ENCODE data around the gene USP17L29.
"Not testable (repeated sequence)": the region's sequence is repeated elsewhere in the genome, so short reads cannot be mapped to it uniquely, and the experiment has no call there.

The USP17L29 gene, protein sequence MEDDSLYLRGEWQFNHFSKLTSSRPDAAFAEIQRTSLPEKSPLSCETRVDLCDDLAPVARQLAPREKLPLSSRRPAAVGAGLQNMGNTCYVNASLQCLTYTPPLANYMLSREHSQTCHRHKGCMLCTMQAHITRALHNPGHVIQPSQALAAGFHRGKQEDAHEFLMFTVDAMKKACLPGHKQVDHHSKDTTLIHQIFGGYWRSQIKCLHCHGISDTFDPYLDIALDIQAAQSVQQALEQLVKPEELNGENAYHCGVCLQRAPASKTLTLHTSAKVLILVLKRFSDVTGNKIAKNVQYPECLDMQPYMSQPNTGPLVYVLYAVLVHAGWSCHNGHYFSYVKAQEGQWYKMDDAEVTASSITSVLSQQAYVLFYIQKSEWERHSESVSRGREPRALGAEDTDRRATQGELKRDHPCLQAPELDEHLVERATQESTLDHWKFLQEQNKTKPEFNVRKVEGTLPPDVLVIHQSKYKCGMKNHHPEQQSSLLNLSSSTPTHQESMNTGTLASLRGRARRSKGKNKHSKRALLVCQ

DNA sequence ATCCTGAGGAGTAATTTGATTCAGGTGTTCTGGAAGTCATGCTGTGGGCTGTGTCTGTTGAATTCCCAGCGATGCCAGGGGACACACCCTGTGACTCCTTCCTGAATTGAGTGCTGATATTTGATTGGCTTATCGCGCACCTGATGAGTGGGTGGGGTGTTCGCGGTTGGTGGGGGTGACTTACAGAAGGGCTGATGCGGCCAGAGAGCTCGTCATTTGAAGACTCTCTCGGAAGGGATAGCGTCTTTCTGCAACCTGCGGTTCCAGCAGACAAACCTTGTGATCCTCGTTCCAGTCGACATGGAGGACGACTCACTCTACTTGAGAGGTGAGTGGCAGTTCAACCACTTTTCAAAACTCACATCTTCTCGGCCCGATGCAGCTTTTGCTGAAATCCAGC, at the start of gene USP17L29:
Gene USP17L29, plus strand, starts transcription at position 301 of the 400 bp plus-strand sequence. Its CDS starts 0 bp downstream, at position 301.
- DNase-seq (ENCODE audit: low spot score): not testable (repeated sequence)

DNA sequence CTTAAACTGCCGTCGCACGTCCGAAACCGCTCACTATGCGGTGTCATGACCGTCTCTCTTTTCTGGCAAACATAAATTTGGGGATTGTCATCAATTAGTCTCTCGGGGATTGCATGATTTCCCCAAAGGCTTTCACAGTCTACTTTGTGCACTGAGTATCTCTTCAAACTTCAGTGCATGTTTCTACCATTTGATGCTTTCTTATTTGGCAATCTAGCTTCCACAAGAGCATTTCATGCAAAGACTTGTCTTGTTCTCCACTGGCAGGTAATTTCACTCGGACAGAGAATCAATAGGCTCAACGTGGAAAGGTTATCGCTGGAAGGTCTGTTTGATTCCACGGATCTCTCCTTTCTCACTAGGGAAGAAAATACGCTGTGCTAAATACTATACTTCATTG, 29.2 kb upstream of the USP17L29 start:
- DNase-seq (ENCODE audit: low spot score): not testable (repeated sequence)

DNA sequence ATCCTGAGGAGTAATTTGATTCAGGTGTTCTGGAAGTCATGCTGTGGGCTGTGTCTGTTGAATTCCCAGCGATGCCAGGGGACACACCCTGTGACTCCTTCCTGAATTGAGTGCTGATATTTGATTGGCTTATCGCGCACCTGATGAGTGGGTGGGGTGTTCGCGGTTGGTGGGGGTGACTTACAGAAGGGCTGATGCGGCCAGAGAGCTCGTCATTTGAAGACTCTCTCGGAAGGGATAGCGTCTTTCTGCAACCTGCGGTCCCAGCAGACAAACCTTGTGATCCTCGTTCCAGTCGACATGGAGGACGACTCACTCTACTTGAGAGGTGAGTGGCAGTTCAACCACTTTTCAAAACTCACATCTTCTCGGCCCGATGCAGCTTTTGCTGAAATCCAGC, 28.6 kb upstream of the USP17L29 start, which contains the start of gene USP17L24:
Gene USP17L24, plus strand, starts transcription at position 301 of the 400 bp plus-strand sequence. Its CDS starts 0 bp downstream, at position 301.
- DNase-seq (ENCODE audit: low spot score): not testable (repeated sequence)

DNA sequence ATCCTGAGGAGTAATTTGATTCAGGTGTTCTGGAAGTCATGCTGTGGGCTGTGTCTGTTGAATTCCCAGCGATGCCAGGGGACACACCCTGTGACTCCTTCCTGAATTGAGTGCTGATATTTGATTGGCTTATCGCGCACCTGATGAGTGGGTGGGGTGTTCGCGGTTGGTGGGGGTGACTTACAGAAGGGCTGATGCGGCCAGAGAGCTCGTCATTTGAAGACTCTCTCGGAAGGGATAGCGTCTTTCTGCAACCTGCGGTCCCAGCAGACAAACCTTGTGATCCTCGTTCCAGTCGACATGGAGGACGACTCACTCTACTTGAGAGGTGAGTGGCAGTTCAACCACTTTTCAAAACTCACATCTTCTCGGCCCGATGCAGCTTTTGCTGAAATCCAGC, 23.8 kb upstream of the USP17L29 start, which contains the start of gene USP17L25:
Gene USP17L25, plus strand, starts transcription at position 301 of the 400 bp plus-strand sequence. Its CDS starts 0 bp downstream, at position 301.
- not testable (repeated sequence) for DNase-seq (ENCODE audit: low spot score)

DNA sequence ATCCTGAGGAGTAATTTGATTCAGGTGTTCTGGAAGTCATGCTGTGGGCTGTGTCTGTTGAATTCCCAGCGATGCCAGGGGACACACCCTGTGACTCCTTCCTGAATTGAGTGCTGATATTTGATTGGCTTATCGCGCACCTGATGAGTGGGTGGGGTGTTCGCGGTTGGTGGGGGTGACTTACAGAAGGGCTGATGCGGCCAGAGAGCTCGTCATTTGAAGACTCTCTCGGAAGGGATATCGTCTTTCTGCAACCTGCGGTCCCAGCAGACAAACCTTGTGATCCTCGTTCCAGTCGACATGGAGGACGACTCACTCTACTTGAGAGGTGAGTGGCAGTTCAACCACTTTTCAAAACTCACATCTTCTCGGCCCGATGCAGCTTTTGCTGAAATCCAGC, 19.1 kb upstream of the USP17L29 start, which contains the start of gene USP17L26:
Gene USP17L26, plus strand, starts transcription at position 301 of the 400 bp plus-strand sequence. Its CDS starts 0 bp downstream, at position 301.
- not testable (repeated sequence) for DNase-seq (ENCODE audit: low spot score)

DNA sequence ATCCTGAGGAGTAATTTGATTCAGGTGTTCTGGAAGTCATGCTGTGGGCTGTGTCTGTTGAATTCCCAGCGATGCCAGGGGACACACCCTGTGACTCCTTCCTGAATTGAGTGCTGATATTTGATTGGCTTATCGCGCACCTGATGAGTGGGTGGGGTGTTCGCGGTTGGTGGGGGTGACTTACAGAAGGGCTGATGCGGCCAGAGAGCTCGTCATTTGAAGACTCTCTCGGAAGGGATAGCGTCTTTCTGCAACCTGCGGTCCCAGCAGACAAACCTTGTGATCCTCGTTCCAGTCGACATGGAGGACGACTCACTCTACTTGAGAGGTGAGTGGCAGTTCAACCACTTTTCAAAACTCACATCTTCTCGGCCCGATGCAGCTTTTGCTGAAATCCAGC, 14.3 kb upstream of the USP17L29 start, which contains the start of gene USP17L5:
Gene USP17L5, plus strand, starts transcription at position 301 of the 400 bp plus-strand sequence. Its CDS starts 0 bp downstream, at position 301.
- not testable (repeated sequence) for DNase-seq (ENCODE audit: low spot score)

DNA sequence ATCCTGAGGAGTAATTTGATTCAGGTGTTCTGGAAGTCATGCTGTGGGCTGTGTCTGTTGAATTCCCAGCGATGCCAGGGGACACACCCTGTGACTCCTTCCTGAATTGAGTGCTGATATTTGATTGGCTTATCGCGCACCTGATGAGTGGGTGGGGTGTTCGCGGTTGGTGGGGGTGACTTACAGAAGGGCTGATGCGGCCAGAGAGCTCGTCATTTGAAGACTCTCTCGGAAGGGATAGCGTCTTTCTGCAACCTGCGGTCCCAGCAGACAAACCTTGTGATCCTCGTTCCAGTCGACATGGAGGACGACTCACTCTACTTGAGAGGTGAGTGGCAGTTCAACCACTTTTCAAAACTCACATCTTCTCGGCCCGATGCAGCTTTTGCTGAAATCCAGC, 9.6 kb upstream of the USP17L29 start, which contains the start of gene USP17L27:
Gene USP17L27, plus strand, starts transcription at position 301 of the 400 bp plus-strand sequence. Its CDS starts 0 bp downstream, at position 301.
- not testable (repeated sequence) for DNase-seq (ENCODE audit: low spot score)

DNA sequence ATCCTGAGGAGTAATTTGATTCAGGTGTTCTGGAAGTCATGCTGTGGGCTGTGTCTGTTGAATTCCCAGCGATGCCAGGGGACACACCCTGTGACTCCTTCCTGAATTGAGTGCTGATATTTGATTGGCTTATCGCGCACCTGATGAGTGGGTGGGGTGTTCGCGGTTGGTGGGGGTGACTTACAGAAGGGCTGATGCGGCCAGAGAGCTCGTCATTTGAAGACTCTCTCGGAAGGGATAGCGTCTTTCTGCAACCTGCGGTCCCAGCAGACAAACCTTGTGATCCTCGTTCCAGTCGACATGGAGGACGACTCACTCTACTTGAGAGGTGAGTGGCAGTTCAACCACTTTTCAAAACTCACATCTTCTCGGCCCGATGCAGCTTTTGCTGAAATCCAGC, 4.8 kb upstream of the USP17L29 start, which contains the start of gene USP17L28:
Gene USP17L28, plus strand, starts transcription at position 301 of the 400 bp plus-strand sequence. Its CDS starts 0 bp downstream, at position 301.
- DNase-seq (ENCODE audit: low spot score): not testable (repeated sequence)

DNA sequence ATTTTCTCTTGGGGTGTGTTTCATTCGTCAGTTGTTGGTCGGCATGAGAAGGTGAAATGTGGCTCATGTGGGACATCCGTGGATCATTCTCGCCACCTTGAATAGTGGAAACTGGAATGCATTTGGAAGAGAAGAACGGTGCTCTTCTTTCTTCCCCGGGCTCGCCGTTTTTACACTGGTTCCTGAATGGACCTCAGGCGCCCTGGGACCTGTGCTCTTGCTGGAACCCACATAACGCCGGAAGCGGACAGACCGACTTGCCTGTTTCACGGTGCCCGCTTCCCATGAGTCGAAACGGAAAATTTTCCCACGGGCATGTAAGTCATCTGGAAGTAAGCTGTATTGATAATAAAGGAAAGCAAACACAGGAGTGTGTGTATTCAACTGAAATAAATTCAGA, 2.6 kb upstream of the USP17L29 start:
- not testable (repeated sequence) for DNase-seq (ENCODE audit: low spot score)

DNA sequence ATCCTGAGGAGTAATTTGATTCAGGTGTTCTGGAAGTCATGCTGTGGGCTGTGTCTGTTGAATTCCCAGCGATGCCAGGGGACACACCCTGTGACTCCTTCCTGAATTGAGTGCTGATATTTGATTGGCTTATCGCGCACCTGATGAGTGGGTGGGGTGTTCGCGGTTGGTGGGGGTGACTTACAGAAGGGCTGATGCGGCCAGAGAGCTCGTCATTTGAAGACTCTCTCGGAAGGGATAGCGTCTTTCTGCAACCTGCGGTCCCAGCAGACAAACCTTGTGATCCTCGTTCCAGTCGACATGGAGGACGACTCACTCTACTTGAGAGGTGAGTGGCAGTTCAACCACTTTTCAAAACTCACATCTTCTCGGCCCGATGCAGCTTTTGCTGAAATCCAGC, 9.4 kb downstream of the USP17L29 start, which contains the start of gene USP17L30:
Gene USP17L30, plus strand, starts transcription at position 301 of the 400 bp plus-strand sequence. Its CDS starts 0 bp downstream, at position 301.
- not testable (repeated sequence) for DNase-seq (ENCODE audit: low spot score)

DNA sequence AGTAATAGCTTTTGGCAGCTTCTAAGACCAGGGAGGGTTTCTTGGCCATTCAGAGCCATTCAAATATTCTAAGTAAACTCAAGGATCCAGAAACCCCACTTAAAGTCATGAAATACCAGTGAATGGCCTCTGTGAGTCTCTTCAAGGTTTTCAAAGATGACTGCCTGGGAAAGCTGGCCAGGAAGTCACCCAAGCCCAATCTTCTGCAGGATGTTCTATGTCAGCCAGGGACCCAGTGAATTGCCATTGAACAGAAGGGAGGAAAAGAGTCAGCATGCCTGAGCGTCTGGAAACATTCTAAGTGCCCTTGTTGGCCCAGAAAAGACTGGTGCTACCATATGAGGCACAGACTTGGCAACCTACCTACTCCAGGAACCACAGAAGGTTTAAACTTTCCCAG, 26.4 kb downstream of the USP17L29 start:
- DNase-seq (ENCODE audit: low spot score): not testable (repeated sequence)

DNA sequence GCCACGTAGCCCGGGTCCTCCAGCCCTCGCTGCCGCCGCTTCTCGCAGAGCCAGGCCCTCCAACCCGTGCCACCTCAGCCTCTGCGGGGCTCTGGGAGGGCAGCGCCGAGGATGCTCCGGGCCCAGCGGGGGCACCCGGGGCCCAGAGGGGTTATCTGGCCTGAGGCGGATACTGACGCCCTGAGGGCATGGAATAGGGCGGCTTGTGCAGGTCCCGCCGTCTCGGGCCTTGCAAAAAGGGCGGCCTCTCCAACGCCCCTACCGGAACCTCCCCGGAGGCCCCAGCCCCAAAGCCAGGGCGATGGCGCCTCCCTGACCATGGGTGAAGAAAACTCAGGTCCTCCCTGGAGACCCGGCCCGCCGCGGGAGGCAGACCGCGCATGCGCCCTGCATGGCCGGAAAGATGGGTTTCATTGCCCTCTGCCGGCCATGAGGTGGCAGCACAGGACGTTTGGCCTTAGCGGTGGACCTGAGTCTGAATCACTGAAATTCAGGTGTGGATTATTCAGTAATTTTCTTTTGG, 27.6 kb downstream of the USP17L29 start:
- not testable (repeated sequence) for DNase-seq (ENCODE audit: low spot score)

DNA sequence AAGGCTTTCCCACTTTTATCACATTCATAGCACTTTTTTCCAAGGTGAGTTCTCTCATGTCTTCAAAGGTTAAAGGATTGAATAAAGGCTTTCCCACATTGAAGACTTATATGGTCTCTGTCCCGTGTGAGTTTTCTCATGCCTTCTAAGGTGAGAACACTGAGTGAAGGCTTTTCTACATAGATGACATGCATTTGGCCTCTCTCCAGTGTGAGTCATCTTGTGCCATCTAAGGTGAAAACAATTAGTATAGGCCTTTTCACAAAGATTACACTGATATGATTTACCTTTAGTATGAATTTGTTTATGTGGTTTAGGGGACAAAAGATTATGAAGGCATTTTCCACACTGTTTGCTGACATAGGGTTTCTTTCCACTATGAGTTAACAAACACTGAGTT, 30.7 kb downstream of the USP17L29 start:
- DNase-seq (ENCODE audit: low spot score): no peak

DNA sequence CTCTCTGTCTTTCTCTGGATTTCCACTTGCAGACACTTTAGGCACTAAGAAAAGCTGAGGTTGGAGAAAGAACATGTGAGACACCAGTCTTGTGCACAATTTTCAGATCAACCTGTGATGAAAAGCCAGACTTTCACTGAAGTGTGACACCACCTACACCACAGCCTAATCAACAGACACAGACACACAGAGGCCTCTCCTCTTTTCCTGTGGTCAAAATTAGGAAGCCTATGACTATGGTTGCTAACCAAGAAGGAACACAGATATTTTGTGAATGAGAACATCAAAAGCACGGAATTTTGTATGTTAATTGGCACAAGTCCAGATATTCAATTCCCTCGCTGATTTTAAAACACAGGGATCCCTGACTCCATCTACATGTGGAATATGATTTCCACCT, 35.6 kb downstream of the USP17L29 start:
- not testable (repeated sequence) for DNase-seq (ENCODE audit: low spot score)

Data from CD4-positive, alpha-beta T cell treated with Interleukin-6 at 100 ng/mL for 8 hours (primary cell).